Measurements from ENCODE around the gene VAV2.

The VAV2 gene

DNA sequence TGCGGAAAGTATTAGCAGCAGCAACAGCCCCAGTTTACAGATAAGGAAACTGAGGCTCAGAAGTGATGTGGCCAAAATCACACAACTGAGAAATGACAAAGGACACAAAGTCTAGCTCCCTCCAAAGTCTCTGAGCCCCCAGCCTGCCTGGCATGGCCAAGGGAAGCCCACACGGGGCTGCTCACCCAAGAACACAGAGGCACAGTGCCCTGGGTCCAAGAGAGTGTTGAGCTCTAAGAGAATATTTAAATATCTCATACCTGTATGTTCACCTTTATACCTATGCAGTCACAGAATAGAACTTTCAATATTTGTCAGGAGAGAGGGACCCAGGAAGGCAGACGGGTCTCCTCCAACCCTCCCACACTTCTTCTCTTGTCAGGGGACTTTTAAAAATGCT, 16.6 kb downstream of the VAV2 start:
- TF ChIP-seq CTCF (IDR thresholded peaks at IDR 0.05; ENCODE audit: insufficient read depth, low read depth, low read length, missing control alignments): no peak
- no peak for DNase-seq (ENCODE audit: low read depth)
- no peak overlapping the region for H3K4me3 ChIP-seq (ENCODE audit: low read depth, low read length)

DNA sequence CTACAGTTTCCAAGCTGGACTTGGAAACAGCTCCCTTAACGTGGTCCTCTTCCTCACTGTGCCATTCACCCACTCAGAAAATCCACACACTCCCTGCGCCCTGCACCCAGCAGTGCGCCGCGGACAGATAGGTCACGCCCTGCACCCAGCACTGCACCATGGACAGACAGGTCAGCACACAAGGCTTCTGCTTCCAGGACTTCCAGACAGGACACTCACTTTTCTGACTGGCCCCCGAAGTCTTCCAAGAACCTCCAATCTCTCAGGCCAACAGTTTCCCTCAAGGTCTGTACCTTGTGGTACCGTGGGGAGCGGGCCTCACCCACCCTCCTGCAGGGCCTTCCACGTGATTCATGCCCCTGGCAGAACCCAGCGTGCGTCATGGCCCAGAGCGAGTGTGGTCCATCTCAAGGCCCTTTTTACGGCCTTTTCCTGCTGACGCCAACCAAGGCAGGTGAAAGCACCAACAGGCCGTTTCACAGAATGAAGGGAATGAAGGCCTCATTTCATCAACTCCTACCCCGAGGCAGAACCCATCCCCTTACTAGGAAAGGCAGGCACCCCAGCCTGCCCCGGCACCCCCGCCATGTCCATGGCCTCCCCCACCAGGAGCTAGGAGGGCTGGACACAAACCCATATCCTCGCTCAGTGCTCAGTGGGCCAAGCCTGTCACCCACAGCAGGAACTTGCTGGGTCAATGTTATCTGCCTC, 17.3 kb downstream of the VAV2 start:
- no peak for TF ChIP-seq CTCF (IDR thresholded peaks at IDR 0.05; ENCODE audit: insufficient read depth, low read depth, low read length, missing control alignments)
- no peak overlapping the region for H3K4me3 ChIP-seq (ENCODE audit: low read depth, low read length)
- DNase-seq (ENCODE audit: low read depth): no peak

- no peak for DNase-seq (ENCODE audit: low read depth)
- TF ChIP-seq CTCF (IDR thresholded peaks at IDR 0.05; ENCODE audit: insufficient read depth, low read depth, low read length, missing control alignments): no peak
- no peak overlapping the region for H3K4me3 ChIP-seq (ENCODE audit: low read depth, low read length)
Measured at GRCh38 chr9:133973791-133974630, 18.1 kb downstream of the VAV2 start.

GRCh38 chr9:133973111-133973790, 18.9 kb downstream of the VAV2 start:
- no peak for TF ChIP-seq CTCF (IDR thresholded peaks at IDR 0.05; ENCODE audit: insufficient read depth, low read depth, low read length, missing control alignments)
- H3K4me3 ChIP-seq (ENCODE audit: low read depth, low read length): no peak overlapping the region
- no peak for DNase-seq (ENCODE audit: low read depth)

- no peak overlapping the region for H3K4me3 ChIP-seq (ENCODE audit: low read depth, low read length)
- no peak for DNase-seq (ENCODE audit: low read depth)
- TF ChIP-seq CTCF (IDR thresholded peaks at IDR 0.05; ENCODE audit: insufficient read depth, low read depth, low read length, missing control alignments): no peak
Measured at GRCh38 chr9:133971981-133972941, 19.9 kb downstream of the VAV2 start.
